H9 (cell line): ENCODE measurements around the gene CCDC80. TPM values are rescaled to one million over a fixed set of nuclear protein-coding genes. Genes with fewer than 3 reads are reported as not detected.

Experiments
- DNase-seq: peaks from one replicate; pipeline ENCODE4 v3.0.0-alpha.2; 2017
- H2AFZ ChIP-seq: one replicate; pipeline ENCODE4 v1.6.1; 2013; ENCODE audit warnings: mild to moderate bottlenecking, low read length, control low read depth, moderate library complexity
- H2AK5ac ChIP-seq: 2 replicates; pipeline ENCODE4 v1.6.1; 2013; ENCODE audit warnings: low read length, control low read depth, mixed read lengths; ENCODE audit not compliant: insufficient read length
- H2BK120ac ChIP-seq: one replicate; pipeline ENCODE4 v1.6.1; 2013; ENCODE audit warnings: low read depth, mild to moderate bottlenecking, low read length, control low read depth, inconsistent platforms; ENCODE audit not compliant: poor library complexity, severe bottlenecking
- H2BK12ac ChIP-seq: 2 replicates; pipeline ENCODE4 v1.6.1; 2013; ENCODE audit warnings: low read length, control low read depth, mixed read lengths, low read depth; ENCODE audit not compliant: insufficient read length
- H2BK15ac ChIP-seq: 2 replicates; pipeline ENCODE4 v1.6.1; 2013; ENCODE audit warnings: low read depth, low read length, control low read depth
- H2BK20ac ChIP-seq: one replicate; pipeline ENCODE4 v1.6.1; 2013; ENCODE audit warnings: low read depth, mild to moderate bottlenecking, low read length, control low read depth, inconsistent platforms; ENCODE audit not compliant: poor library complexity, severe bottlenecking
- H2BK5ac ChIP-seq: 2 replicates; pipeline ENCODE4 v1.6.1; 2013; ENCODE audit warnings: low read length, control low read depth, mixed read lengths; ENCODE audit not compliant: insufficient read length
- H3K14ac ChIP-seq: 2 replicates; pipeline ENCODE4 v1.6.1; 2013; ENCODE audit warnings: low read length, control low read depth; ENCODE audit not compliant: insufficient read depth
- H3K18ac ChIP-seq: 2 replicates; pipeline ENCODE4 v1.6.1; 2013; ENCODE audit warnings: low read depth, mild to moderate bottlenecking, mixed read lengths, low read length, control low read depth; ENCODE audit not compliant: insufficient read length
- H3K23ac ChIP-seq: 2 replicates; pipeline ENCODE4 v1.6.1; 2013; ENCODE audit warnings: low read length, control low read depth, mixed read lengths, low read depth; ENCODE audit not compliant: insufficient read length
- H3K23me2 ChIP-seq: 2 replicates; pipeline ENCODE4 v1.6.1; 2013; ENCODE audit warnings: low read depth, mild to moderate bottlenecking, mixed read lengths, low read length, control low read depth; ENCODE audit not compliant: insufficient read length, poor library complexity, severe bottlenecking
- H3K27ac ChIP-seq: 2 replicates; pipeline ENCODE4 v1.5.1; 2013; ENCODE audit warnings: low read length, control low read depth, mixed read lengths, low read depth; ENCODE audit not compliant: insufficient read length
- H3K27me3 ChIP-seq: 2 replicates; pipeline ENCODE4 v1.6.1; 2013; ENCODE audit warnings: low read length, control low read depth, inconsistent platforms; ENCODE audit not compliant: insufficient read depth
- H3K4ac ChIP-seq: 2 replicates; pipeline ENCODE4 v1.6.1; 2013; ENCODE audit warnings: low read depth, mild to moderate bottlenecking, control low read depth, inconsistent platforms, low read length, moderate library complexity
- H3K4me1 ChIP-seq: 2 replicates; pipeline ENCODE4 v1.6.1; 2013; ENCODE audit warnings: low read length, control low read depth, inconsistent platforms; ENCODE audit not compliant: insufficient read depth
- H3K4me2 ChIP-seq: 2 replicates; pipeline ENCODE4 v1.6.1; 2013; ENCODE audit warnings: low read length, control low read depth, mixed read lengths; ENCODE audit not compliant: insufficient read length, insufficient read depth
- H3K56ac ChIP-seq: 2 replicates; pipeline ENCODE4 v1.6.1; 2013; ENCODE audit warnings: low read depth, mild to moderate bottlenecking, mixed read lengths, low read length, control low read depth; ENCODE audit not compliant: insufficient read length
- H3K79me1 ChIP-seq: 2 replicates; pipeline ENCODE4 v1.6.1; 2013; ENCODE audit warnings: low read depth, mild to moderate bottlenecking, moderate library complexity, low read length, control low read depth, inconsistent platforms; ENCODE audit not compliant: insufficient read depth, poor library complexity, severe bottlenecking
- H3K79me2 ChIP-seq: 2 replicates; pipeline ENCODE4 v1.6.1; 2013; ENCODE audit warnings: low read length, control low read depth, inconsistent platforms; ENCODE audit not compliant: insufficient read depth
- H3K9ac ChIP-seq: 2 replicates; pipeline ENCODE4 v1.6.1; 2013; ENCODE audit warnings: low read length, control low read depth, mixed read lengths; ENCODE audit not compliant: insufficient read length; ENCODE audit errors: extremely low read depth
- H3K9me3 ChIP-seq: one replicate; pipeline ENCODE4 v1.6.1; 2013; ENCODE audit warnings: low read depth, low read length, inconsistent platforms; ENCODE audit not compliant: control insufficient read depth
- H3T11ph ChIP-seq: one replicate; pipeline ENCODE4 v1.6.1; 2013; ENCODE audit warnings: mild to moderate bottlenecking, low read length, control low read depth, inconsistent platforms
- H4K20me1 ChIP-seq: one replicate; pipeline ENCODE4 v1.6.1; 2013; ENCODE audit not compliant: control insufficient read depth, insufficient read length, insufficient read depth
- H4K5ac ChIP-seq: 2 replicates; pipeline ENCODE4 v1.6.1; 2013; ENCODE audit warnings: low read depth, mild to moderate bottlenecking, mixed read lengths, low read length, control low read depth; ENCODE audit not compliant: insufficient read length
- H4K8ac ChIP-seq: replicated peaks from 2 replicates; pipeline ENCODE4 v1.6.1; 2013; ENCODE audit warnings: low read length, control low read depth, mixed read lengths, low read depth; ENCODE audit not compliant: insufficient read length
- H4K91ac ChIP-seq: 2 replicates; pipeline ENCODE4 v1.6.1; 2013; ENCODE audit warnings: low read depth, mild to moderate bottlenecking, moderate library complexity, mixed read lengths, low read length, control low read depth; ENCODE audit not compliant: insufficient read length
- H3K27ac Mint-ChIP-seq, 3 experiments: 2 replicates in 2 of 3; 3 replicates in 1 of 3; pipeline ENCODE4 v1.8.0; 2020 to 2021; ENCODE audit warnings: mixed read lengths in 3 of 3, mild to moderate bottlenecking in 1 of 3, moderate library complexity in 1 of 3
- H3K27me3 Mint-ChIP-seq: 2 replicates; pipeline ENCODE4 v1.8.0; 2021; ENCODE audit warnings: low read depth, mild to moderate bottlenecking, moderate library complexity, mixed read lengths
- H3K36me3 Mint-ChIP-seq, 3 experiments: 2 replicates in 2 of 3; 3 replicates in 1 of 3; pipeline ENCODE4 v1.8.0; 2020 to 2021; ENCODE audit warnings: low read depth in 3 of 3, mixed read lengths in 3 of 3; ENCODE audit not compliant: insufficient read depth in 1 of 3
- H3K4me1 Mint-ChIP-seq, 2 experiments: 2 replicates each; pipeline ENCODE4 v1.8.0; 2020; ENCODE audit warnings: mixed read lengths in 2 of 2
- H3K4me3 Mint-ChIP-seq, 2 experiments: 2 replicates in 1 of 2; 3 replicates in 1 of 2; pipeline ENCODE4 v1.8.0; 2020 to 2021; ENCODE audit warnings: mild to moderate bottlenecking in 2 of 2, mixed read lengths in 2 of 2, moderate library complexity in 1 of 2
- H3K9me3 Mint-ChIP-seq, 2 experiments: 2 replicates in 1 of 2; 3 replicates in 1 of 2; pipeline ENCODE4 v1.8.0; 2020; ENCODE audit warnings: mild to moderate bottlenecking in 2 of 2, mixed read lengths in 2 of 2, moderate library complexity in 1 of 2
- WGBS: extraction: QIAGEN DNeasy Blood & Tissue Kit; methylation state at CpG from one replicate; pipeline ENCODE4 v1.1.7; 2013; ENCODE audit warnings: missing lambda C conversion rate, low lambda C conversion rate, mixed read lengths; ENCODE audit not compliant: insufficient read length; ENCODE audit errors: extremely low coverage; 5-methylcytosine and 5-hydroxymethylcytosine counted together
- total RNA-seq: library from RNA; stranded (reverse); gene quantifications from 2 replicates; pipeline ENCODE4 v1.2.1, GENCODE V29; 2021
- TF ChIP-seq, protein P1 (sequence below): fragments of 200-600 bp; sonication (generic); conservative IDR thresholded peaks from 3 replicates; pipeline ENCODE4 v1.8.0; 2021; ENCODE audit warnings: antibody characterized with exemption, mild to moderate bottlenecking

The CCDC80 gene
- total RNA-seq, 1 experiment from 2014 or later, result 5.4 TPM

DNA sequence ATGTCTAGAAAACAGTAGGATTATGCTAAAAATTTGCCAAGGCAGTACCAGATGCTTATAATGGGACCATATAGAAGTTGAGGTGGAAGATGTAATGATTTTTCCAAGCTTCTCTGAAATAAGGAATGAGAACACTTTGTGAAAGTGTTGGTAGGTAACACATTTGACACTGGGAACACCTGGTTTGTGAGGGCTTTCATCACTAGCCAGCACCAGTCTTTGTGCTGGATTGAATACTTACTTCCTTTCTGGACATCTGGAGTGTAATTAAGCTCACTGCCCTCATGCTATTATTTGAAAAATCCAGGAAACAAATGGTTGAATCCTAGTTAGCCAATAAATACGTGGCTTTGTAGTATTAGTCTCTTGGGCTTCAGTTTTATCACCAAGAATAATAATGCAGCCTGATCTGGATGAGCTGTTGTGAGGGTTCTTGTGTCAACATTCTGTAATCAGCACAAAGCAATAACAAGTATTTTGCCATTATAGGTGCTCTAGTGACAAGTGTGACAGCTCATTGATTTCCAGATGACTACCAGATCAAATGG lies 12.9 kb downstream of the CCDC80 start:
- TF ChIP-seq, protein P1, sequence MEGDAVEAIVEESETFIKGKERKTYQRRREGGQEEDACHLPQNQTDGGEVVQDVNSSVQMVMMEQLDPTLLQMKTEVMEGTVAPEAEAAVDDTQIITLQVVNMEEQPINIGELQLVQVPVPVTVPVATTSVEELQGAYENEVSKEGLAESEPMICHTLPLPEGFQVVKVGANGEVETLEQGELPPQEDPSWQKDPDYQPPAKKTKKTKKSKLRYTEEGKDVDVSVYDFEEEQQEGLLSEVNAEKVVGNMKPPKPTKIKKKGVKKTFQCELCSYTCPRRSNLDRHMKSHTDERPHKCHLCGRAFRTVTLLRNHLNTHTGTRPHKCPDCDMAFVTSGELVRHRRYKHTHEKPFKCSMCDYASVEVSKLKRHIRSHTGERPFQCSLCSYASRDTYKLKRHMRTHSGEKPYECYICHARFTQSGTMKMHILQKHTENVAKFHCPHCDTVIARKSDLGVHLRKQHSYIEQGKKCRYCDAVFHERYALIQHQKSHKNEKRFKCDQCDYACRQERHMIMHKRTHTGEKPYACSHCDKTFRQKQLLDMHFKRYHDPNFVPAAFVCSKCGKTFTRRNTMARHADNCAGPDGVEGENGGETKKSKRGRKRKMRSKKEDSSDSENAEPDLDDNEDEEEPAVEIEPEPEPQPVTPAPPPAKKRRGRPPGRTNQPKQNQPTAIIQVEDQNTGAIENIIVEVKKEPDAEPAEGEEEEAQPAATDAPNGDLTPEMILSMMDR, result no peak
- no peak overlapping the region for H3K4ac ChIP-seq
- no peaks in the 10 kb centered on the region for H3K79me2 ChIP-seq
- H3K14ac ChIP-seq, result no peak overlapping the region
- H3K27ac ChIP-seq, result no peak overlapping the region
- H2AFZ ChIP-seq, result no peak overlapping the region
- no peak overlapping the region for H3K23ac ChIP-seq
- no peak overlapping the region for H3K56ac ChIP-seq
- WGBS, result no CpG with 5 or more reads among the region's 1 CpG
- no peaks in the 10 kb centered on the region for H3K79me1 ChIP-seq
- Mint-ChIP-seq H3K36me3 (no peaks in the 10 kb centered on the region), H3K27ac (no peak overlapping the region; a peak in 1 of 7 replicates), H3K9me3 (no peaks in the 10 kb centered on the region), H3K4me1 (peaks cover 41 to 44% of the 10 kb centered on the region in 2 experiments), H3K4me3 (no peak overlapping the region), H3K27me3 (no peaks in the 10 kb centered on the region)
- no peaks in the 10 kb centered on the region for H3K27me3 ChIP-seq
- H3K9ac ChIP-seq, result no peak overlapping the region
- H4K5ac ChIP-seq, result no peak overlapping the region
- H3K9me3 ChIP-seq, result no peaks in the 10 kb centered on the region
- H2BK120ac ChIP-seq, result no peak overlapping the region
- no peaks in the 10 kb centered on the region for H3K23me2 ChIP-seq
- H4K8ac ChIP-seq, result no peak overlapping the region
- H4K91ac ChIP-seq, result no peak overlapping the region
- H2BK20ac ChIP-seq, result no peak overlapping the region
- H2AK5ac ChIP-seq, result no peak overlapping the region
- DNase-seq, result no peak
- H2BK5ac ChIP-seq, result no peak overlapping the region
- H3K4me2 ChIP-seq, result no peak overlapping the region
- no peak overlapping the region for H2BK12ac ChIP-seq
- H3K4me1 ChIP-seq, result peaks cover 9% of the 10 kb centered on the region; the same call in 1 of the 2 replicates
- no peak overlapping the region for H3T11ph ChIP-seq
- no peaks in the 10 kb centered on the region for H4K20me1 ChIP-seq
- H2BK15ac ChIP-seq, result no peak overlapping the region
- no peak overlapping the region for H3K18ac ChIP-seq
